A673 (cell line): Measurements from ENCODE around the gene IGFBPL1.

Experiments
- CTCF ChIP-seq: fragments of 300-800, 200-600 bp; sonication (generic); conservative IDR thresholded peaks from 2 replicates; pipeline ENCODE4 v1.5.1; 2017; ENCODE audit warnings: low read depth, mild to moderate bottlenecking, antibody characterized with exemption, low read length, moderate library complexity, mixed read lengths
- EZH2 ChIP-seq: fragments of 200-600 bp; sonication (generic); IDR thresholded peaks from 2 replicates; pipeline ENCODE4 v1.6.1; 2017; ENCODE audit warnings: borderline replicate concordance, low read depth, mild to moderate bottlenecking, mixed read lengths, antibody characterized with exemption, low read length; ENCODE audit not compliant: poor library complexity, severe bottlenecking

GRCh38 chr9:38412751-38413150, 11.5 kb downstream of the IGFBPL1 start:
- no peak for TF ChIP-seq CTCF
- TF ChIP-seq EZH2: no peak
